HepG2 (cell line): Measurements from ENCODE around the gene FYB2. TPM values are rescaled to one million over a fixed set of nuclear protein-coding genes. Genes with fewer than 3 reads are reported as not detected.

Experiments
- BCL6 ChIP-seq: IDR thresholded peaks from 2 replicates; pipeline ENCODE4 v1.6.1; 2016; ENCODE audit warnings: missing genetic modification reagents, missing compliant biosample characterization
- CBX1 ChIP-seq: IDR thresholded peaks from one replicate; pipeline ENCODE4 v1.6.1; 2016; ENCODE audit warnings: antibody characterized with exemption, low read depth
- CTCF ChIP-seq: sonication (generic); formaldehyde crosslinking; IDR thresholded peaks from 2 replicates; pipeline ENCODE4 v1.5.0; 2020; ENCODE audit warnings: mild to moderate bottlenecking, missing genetic modification reagents, moderate library complexity
- EP300 ChIP-seq, 3 experiments: sonication (generic) in 1 of 3; formaldehyde crosslinking in 1 of 3; IDR thresholded peaks; 2 replicates each; pipeline versions ENCODE4 v1.5.1 to v1.6.1; 2011 to 2020; ENCODE audit warnings: low read depth in 2 of 3, low read length in 2 of 3, borderline replicate concordance in 1 of 3, improper control_type of control experiment in 1 of 3, mild to moderate bottlenecking in 1 of 3, missing genetic modification reagents in 1 of 3, moderate library complexity in 1 of 3
- FOXO1 ChIP-seq: sonication (generic); formaldehyde crosslinking; IDR thresholded peaks from 2 replicates; pipeline ENCODE4 v1.4.0; 2020; ENCODE audit warnings: missing genetic modification reagents
- GTF2F1 ChIP-seq: fragments of 150-350 bp; IDR thresholded peaks from 2 replicates; pipeline ENCODE4 v1.6.1; 2014; ENCODE audit warnings: low read length
- MED13 ChIP-seq: sonication (generic); formaldehyde crosslinking; IDR thresholded peaks from 2 replicates; pipeline ENCODE4 v1.5.0; 2020; ENCODE audit warnings: missing genetic modification reagents
- PATZ1 ChIP-seq: sonication (generic); formaldehyde crosslinking; IDR thresholded peaks from 2 replicates; pipeline ENCODE4 v1.4.0; 2020; ENCODE audit warnings: missing genetic modification reagents
- PHF8 ChIP-seq: sonication (generic); formaldehyde crosslinking; IDR thresholded peaks from 2 replicates; pipeline ENCODE4 v1.5.0; 2020; ENCODE audit warnings: missing genetic modification reagents
- POGK ChIP-seq: sonication (generic); formaldehyde crosslinking; conservative IDR thresholded peaks from 2 replicates; pipeline ENCODE4 v1.8.0; 2022; ENCODE audit warnings: mild to moderate bottlenecking, moderate library complexity, missing genetic modification reagents
- REXO4 ChIP-seq: sonication (generic); formaldehyde crosslinking; IDR thresholded peaks from 2 replicates; pipeline ENCODE4 v1.8.0; 2022; ENCODE audit warnings: missing genetic modification reagents, mild to moderate bottlenecking, borderline replicate concordance
- TOPORS ChIP-seq: sonication (generic); formaldehyde crosslinking; IDR thresholded peaks from 2 replicates; pipeline ENCODE4 v1.8.0; 2023; ENCODE audit warnings: mild to moderate bottlenecking, missing genetic modification reagents
- ZBTB21 ChIP-seq: sonication (generic); formaldehyde crosslinking; IDR thresholded peaks from 2 replicates; pipeline ENCODE4 v1.4.0; 2020; ENCODE audit warnings: missing genetic modification reagents
- ZNF24 ChIP-seq: fragments of 450-650 bp; IDR thresholded peaks from 2 replicates; pipeline ENCODE4 v1.6.1; 2017; ENCODE audit warnings: antibody characterized with exemption, mild to moderate bottlenecking
- ZNF263 ChIP-seq: sonication (generic); formaldehyde crosslinking; IDR thresholded peaks from 2 replicates; pipeline ENCODE4 v1.4.0; 2020; ENCODE audit warnings: missing genetic modification reagents
- ZNF441 ChIP-seq: sonication (generic); formaldehyde crosslinking; IDR thresholded peaks from 2 replicates; pipeline ENCODE4 v1.7.0; 2021; ENCODE audit warnings: missing genetic modification reagents, borderline replicate concordance
- ZNF501 ChIP-seq: sonication (generic); formaldehyde crosslinking; IDR thresholded peaks from 2 replicates; pipeline ENCODE4 v1.5.1; 2020; ENCODE audit warnings: mild to moderate bottlenecking, moderate library complexity, missing genetic modification reagents
- ZNF552 ChIP-seq: sonication (generic); formaldehyde crosslinking; IDR thresholded peaks from 2 replicates; pipeline ENCODE4 v1.9.0; 2022; ENCODE audit warnings: missing genetic modification reagents, mild to moderate bottlenecking, borderline replicate concordance
- ZNF564 ChIP-seq: sonication (generic); formaldehyde crosslinking; IDR thresholded peaks from 2 replicates; pipeline ENCODE4 v1.8.1; 2023; ENCODE audit warnings: mild to moderate bottlenecking, missing genetic modification reagents
- polyA plus RNA-seq, 8 experiments: library from polyadenylated mRNA; depleted of rRNA in 3 of 8; stranded (reverse) in 7 of 8; unstranded in 1 of 8; fragments of >200 nt; fragmentation: Illumina TruSeq in 4 of 8; extraction: Trizol in 4 of 8; gene quantifications; 2 replicates each; pipeline versions ENCODE4 v1.2.1 to v1.2.3, GENCODE V29; 2011 to 2016; ENCODE audit warnings: low read depth in 4 of 8, missing spikeins in 1 of 8, mixed read lengths in 1 of 8; ENCODE audit not compliant: insufficient read depth in 1 of 8
- total RNA-seq, 5 experiments: library from RNA; depleted of rRNA; stranded (reverse); fragments of >200 nt; fragmentation: Illumina TruSeq; extraction: Trizol; gene quantifications; 2 replicates each; pipeline ENCODE4 v1.2.3, GENCODE V29; 2016; ENCODE audit warnings: low read depth in 1 of 5
- TF ChIP-seq, protein P1 (sequence below): sonication (generic); formaldehyde crosslinking; IDR thresholded peaks from 2 replicates; pipeline ENCODE4 v1.9.0; 2022; ENCODE audit warnings: missing genetic modification reagents, mild to moderate bottlenecking, borderline replicate concordance
- TF ChIP-seq, protein P2 (sequence below): sonication (generic); formaldehyde crosslinking; IDR thresholded peaks from 2 replicates; pipeline ENCODE4 v1.4.0; 2020; ENCODE audit warnings: mild to moderate bottlenecking, missing genetic modification reagents

FYB2 gene
- total and polyA plus RNA-seq, 2 of the 13 experiments (the other 11 are each of a cell fraction or from before 2014, with no cell fraction given), result 1.2 to 2.7 TPM

- TF ChIP-seq, protein P1, sequence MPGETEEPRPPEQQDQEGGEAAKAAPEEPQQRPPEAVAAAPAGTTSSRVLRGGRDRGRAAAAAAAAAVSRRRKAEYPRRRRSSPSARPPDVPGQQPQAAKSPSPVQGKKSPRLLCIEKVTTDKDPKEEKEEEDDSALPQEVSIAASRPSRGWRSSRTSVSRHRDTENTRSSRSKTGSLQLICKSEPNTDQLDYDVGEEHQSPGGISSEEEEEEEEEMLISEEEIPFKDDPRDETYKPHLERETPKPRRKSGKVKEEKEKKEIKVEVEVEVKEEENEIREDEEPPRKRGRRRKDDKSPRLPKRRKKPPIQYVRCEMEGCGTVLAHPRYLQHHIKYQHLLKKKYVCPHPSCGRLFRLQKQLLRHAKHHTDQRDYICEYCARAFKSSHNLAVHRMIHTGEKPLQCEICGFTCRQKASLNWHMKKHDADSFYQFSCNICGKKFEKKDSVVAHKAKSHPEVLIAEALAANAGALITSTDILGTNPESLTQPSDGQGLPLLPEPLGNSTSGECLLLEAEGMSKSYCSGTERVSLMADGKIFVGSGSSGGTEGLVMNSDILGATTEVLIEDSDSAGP, result peak; percentile 49; the same call in 1 of the 2 replicates
- TF ChIP-seq ZNF564 (CRISPR knock-in tag), result no peak
- TF ChIP-seq ZNF263 (CRISPR knock-in tag), result peak; percentile 72
- TF ChIP-seq BCL6 (CRISPR knock-in tag), result no peak
- 0 out of 2 replicates have a peak, but pooled peaks have one; percentile 5 for TF ChIP-seq FOXO1 (CRISPR knock-in tag)
- TF ChIP-seq PATZ1, result no peak
- TF ChIP-seq ZNF552, result no peak
- no peak for TF ChIP-seq MED13 (CRISPR knock-in tag)
- peak; percentile 44 for TF ChIP-seq CTCF
- no peak for TF ChIP-seq ZNF501 (CRISPR knock-in tag)
- no peak for TF ChIP-seq ZNF24
- peak in 1 of 2 experiments; percentile 31; a peak in 1 of 4 replicates for TF ChIP-seq EP300 (IDR thresholded peaks at IDR 0.05; ENCODE audit: low read depth in 2 of 2, low read length in 2 of 2)
- TF ChIP-seq EP300 (CRISPR knock-in tag; IDR thresholded peaks at IDR 0.05; ENCODE audit: borderline replicate concordance), result no peak
- TF ChIP-seq, protein P2, sequence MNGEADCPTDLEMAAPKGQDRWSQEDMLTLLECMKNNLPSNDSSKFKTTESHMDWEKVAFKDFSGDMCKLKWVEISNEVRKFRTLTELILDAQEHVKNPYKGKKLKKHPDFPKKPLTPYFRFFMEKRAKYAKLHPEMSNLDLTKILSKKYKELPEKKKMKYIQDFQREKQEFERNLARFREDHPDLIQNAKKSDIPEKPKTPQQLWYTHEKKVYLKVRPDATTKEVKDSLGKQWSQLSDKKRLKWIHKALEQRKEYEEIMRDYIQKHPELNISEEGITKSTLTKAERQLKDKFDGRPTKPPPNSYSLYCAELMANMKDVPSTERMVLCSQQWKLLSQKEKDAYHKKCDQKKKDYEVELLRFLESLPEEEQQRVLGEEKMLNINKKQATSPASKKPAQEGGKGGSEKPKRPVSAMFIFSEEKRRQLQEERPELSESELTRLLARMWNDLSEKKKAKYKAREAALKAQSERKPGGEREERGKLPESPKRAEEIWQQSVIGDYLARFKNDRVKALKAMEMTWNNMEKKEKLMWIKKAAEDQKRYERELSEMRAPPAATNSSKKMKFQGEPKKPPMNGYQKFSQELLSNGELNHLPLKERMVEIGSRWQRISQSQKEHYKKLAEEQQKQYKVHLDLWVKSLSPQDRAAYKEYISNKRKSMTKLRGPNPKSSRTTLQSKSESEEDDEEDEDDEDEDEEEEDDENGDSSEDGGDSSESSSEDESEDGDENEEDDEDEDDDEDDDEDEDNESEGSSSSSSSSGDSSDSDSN, result peak; percentile 13; the same call in 1 of the 2 replicates
- no peak for TF ChIP-seq GTF2F1
- peak; percentile 57 for TF ChIP-seq POGK
- no peak for TF ChIP-seq CBX1
- no peak for TF ChIP-seq TOPORS
- TF ChIP-seq REXO4 (CRISPR knock-in tag), result no peak
- peak; percentile 43 for TF ChIP-seq PHF8
- TF ChIP-seq ZBTB21 (CRISPR knock-in tag), result no peak
- TF ChIP-seq ZNF441, result no peak
Observed at GRCh38 chr1:56819387-56819899, at the start of gene FYB2 (continued).
